Omental fat pad (tissue), 4 donors: ENCODE results near the gene ATXN10. TPM values are rescaled to one million over a fixed set of nuclear protein-coding genes. Genes with fewer than 3 reads are reported as not detected.
"Not testable (repeated sequence)": the region's sequence is repeated elsewhere in the genome, so short reads cannot be mapped to it uniquely, and the experiment has no call there.

ENCODE experiments used
- ATAC-seq: fragments of 150-250 bp; one replicate; pipeline ENCODE4 v1.9.1; 2016; ENCODE audit warnings: mild to moderate bottlenecking, moderate library complexity; ENCODE audit not compliant: low FRiP score
- DNase-seq: peaks from one replicate; pipeline ENCODE4 v3.0.0-alpha.2; 2019; ENCODE audit warnings: low spot score
- CTCF ChIP-seq, 3 donors: fragments of 450-650 bp; IDR thresholded peaks; one replicate each; pipeline ENCODE4 v1.5.1; 2016 to 2017; ENCODE audit warnings: antibody characterized with exemption in 3 of 3, mild to moderate bottlenecking in 3 of 3, moderate library complexity in 2 of 3
- total RNA-seq, 4 donors: library from RNA; depleted of rRNA; stranded (reverse); fragments of >200 nt; gene quantifications; one replicate each; pipeline ENCODE4 v1.1.0, GENCODE V29; 2016

Gene ATXN10
- total RNA-seq, 4 donors from 2014 or later = 80.9 to 127 (median 103) TPM

- no peak for DNase-seq
- no peak for TF ChIP-seq CTCF (IDR thresholded peaks at IDR 0.05)
- no peak for ATAC-seq
These were observed 118.8 kb downstream of the ATXN10 start for GRCh38 chr22:45790401-45790800.

GRCh38 chr22:45793161-45793560 lies 121.5 kb downstream of the ATXN10 start:
- DNase-seq (no peak), ATAC-seq (no peak)
- TF ChIP-seq CTCF (IDR thresholded peaks at IDR 0.05) = no peak

GRCh38 chr22:45793892-45794291 lies 122.3 kb downstream of the ATXN10 start:
- ATAC-seq (no peak), DNase-seq (no peak)
- no peak for TF ChIP-seq CTCF (IDR thresholded peaks at IDR 0.05)

GRCh38 chr22:45796009-45796408 lies 124.4 kb downstream of the ATXN10 start:
- ATAC-seq, DNase-seq: not testable (repeated sequence)

GRCh38 chr22:45799291-45799690 lies 127.7 kb downstream of the ATXN10 start:
- DNase-seq (no peak), ATAC-seq (no peak)
- no peak for TF ChIP-seq CTCF (IDR thresholded peaks at IDR 0.05)

GRCh38 chr22:45802054-45802453 lies 130.4 kb downstream of the ATXN10 start:
- TF ChIP-seq CTCF (IDR thresholded peaks at IDR 0.05) = no peak
- no peak for DNase-seq
- no peak for ATAC-seq

- no peak for TF ChIP-seq CTCF (IDR thresholded peaks at IDR 0.05)
- no peak for ATAC-seq
- no peak for DNase-seq
These were observed 132.8 kb downstream of the ATXN10 start for GRCh38 chr22:45804319-45804985.
